Hematopoietic multipotent progenitor cell treated with erythropoietin and hydrocortisone succinate and interleukin-3 and kit ligand, for 15 days (in vitro differentiated cells): ENCODE results near the gene ADCY5.

Experiments
- DNase-seq: peaks from one replicate; pipeline ENCODE4 v3.0.0-alpha.2; 2015; ENCODE audit warnings: low spot score

The ADCY5 gene

DNA sequence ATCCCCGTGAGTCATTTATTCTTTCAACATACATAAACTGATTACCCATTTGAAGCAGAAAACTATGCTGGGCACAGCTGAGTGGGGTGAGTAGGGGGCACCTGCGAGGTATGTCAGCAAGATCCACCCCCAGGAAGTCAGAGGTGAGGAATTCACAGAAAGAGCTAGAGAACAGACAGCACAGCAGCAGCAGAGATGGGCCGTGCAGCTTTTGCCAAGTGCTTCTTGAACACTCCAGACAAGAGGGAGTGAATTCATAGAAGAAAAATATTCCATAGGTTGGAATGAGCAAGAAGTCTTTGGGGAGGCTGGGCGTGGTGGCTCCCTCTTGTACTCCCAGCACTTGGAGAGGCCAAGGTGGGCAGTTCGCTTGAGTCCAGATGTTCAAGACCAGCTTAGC lies 9.4 kb upstream of the ADCY5 start:
- DNase-seq = no peak

DNA sequence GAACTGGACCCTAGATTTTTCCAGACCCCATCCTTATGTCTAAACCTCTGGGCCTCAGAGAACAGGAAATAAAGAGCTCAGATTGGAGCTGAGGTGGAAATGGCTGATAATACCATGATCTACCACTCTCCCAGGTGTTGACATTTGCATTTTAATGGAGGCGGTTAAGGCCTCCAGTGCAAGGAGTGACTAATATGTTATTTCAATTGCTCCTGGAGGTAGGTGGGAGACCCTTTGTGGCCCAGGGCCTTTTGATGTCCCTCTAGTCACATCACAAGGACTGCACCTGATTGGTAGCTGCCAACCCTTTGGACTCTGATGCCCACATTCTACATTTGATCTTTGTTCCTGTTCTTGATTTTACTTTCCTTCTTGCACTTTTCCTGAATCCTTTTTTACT lies 9.0 kb upstream of the ADCY5 start:
- no peak for DNase-seq

DNA sequence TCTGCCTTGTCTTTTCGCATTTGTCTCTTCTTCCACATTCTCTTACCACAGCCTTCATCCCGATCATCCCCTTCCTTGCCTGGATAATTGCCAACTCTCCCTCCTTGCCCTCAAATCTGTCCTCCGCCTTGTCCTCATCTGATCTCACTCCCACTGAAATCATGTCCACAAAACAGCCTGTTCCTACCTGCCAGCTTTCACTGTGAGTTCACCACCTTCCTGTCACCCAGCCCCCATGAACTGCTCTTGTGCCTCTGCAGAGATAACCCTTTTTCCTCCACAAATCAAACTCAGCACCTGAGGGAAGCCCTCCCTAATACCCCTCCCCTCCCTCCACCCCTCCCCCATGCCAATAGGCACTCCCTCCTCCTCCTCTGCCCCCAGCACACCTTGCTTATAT lies 4.8 kb upstream of the ADCY5 start:
- DNase-seq = no peak

DNA sequence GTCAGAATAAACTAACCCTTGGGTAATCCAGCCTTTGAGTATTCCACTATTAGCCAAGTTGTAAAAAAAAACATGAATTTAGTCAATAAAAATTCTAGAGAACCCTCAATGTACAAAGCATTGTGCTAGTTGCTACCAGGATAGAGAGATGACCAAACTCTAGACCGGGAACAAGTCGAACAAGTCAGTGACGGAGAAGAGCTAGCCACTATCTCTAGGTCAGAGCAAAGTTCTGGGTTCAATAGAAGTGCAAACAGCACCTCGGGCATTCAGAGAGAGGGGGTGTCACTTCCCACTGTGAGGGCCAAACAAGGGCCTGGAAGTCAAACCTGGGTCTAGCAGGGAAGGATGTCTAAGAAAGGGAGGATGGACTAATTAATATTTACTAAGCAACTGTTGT lies 2.3 kb upstream of the ADCY5 start:
- DNase-seq = no peak

DNA sequence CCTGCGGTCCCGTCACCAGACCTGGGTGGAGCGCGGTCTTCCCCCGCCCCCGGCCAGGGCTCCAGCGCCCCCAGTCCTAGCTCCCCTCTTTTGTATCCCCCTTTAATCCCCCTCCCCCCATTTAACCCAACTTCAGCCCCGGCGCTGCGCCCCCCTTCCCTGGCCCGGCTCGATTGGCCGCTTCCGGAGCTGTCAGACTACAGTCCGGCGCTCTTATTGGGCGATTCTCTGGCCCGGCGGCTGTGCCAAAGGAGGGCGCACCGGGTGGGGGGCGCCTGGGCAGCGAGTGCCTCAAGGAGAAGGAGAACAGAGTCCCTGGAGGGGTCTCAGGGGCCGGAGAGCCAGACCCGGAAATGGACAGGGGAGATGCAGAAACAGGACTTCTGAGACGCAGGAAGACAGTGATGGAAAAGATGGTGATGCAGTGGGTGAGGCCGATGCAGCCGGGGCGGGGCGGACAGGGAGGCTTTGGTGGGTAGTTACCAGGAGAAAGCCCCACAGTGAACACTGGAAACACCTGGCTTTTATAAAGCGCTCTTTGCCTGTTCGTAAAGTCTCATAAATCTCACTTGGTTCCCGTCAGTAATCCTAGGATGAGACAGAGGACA lies 1.2 kb upstream of the ADCY5 start:
- no peak for DNase-seq

DNA sequence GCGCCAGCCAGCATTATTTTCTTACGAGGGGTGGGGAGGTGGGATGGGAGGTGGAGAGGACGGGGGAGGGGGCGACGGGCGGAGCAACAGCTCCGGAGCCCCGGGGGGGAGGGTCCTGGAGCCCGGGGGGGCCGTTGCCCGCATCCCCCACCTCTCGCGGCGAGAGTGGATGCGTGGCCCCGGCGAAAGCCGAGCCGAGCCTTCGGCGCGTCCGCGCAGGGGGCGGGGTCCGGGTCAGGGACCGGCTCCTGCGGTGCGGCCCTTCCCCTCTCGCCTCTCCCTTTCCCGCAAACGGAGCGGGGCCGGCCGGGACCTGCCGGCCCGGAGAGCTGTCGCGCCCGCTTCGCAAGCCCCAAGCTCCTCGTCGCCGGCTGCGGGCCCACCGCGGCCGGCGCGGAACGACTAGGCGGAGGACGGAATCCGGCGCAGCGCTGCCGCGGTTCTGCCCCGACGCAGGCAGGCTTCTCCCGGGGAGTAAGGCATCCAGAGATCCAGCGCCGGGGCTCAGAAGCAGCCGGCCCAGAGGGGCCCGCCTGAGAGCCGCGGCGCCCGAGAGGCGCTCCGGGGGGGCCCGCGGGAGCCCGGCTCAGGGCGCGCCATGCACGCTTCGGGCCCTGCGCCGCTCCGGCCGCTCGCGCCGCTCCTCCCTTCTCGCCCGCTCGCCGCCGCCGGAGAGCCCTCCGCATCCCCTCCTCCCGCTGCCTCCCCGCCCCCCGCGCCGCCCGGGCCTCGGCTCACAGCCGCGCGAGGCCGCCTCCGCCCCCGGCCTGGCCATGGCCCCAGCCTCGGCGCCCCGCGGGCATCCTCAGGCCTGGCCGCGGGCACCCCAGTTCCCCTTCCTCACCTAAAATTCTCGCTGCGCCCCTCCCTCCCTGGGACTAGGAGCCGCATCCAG lies 459 bp upstream of the ADCY5 start:
- DNase-seq = no peak

DNA sequence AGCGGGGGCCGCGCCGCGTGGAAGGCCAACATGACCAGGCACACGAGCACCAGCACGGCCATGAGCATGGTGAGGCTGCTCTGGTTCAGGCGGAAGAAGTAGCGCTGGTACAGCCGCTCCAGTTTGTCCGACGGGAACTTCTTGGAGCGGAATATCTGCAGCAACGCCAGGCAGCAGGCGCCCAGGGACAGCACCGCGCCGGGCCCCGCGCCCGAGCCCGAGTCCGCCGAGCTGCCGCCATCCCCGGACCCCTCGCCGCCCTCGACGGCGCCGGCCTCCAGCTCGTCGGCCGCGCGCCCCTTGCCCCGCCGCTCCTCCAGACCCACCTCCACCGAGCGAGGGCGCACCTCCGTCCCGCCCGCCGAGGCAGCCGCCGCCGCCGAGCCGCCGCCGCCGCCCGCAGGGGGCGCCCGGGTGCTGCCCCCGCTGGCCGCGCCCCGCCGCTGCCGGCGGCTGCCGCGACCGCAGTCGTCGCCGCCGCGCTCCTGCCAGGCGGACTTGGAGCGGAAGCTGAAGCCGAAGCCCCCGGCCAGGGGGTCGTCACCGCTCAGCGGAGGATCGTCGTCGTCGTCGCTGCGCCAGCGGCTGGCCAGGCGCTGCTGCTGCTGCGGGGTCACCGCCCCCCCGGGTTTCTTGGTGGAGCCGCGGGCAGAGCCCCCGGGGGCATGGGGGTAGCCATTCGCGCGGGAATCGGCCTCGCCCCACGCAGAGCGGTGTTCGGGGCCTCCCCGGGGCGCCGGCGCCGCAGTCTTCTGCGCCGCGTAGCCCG lies 957 bp downstream of the ADCY5 start:
- peak; percentile 33 for DNase-seq

DNA sequence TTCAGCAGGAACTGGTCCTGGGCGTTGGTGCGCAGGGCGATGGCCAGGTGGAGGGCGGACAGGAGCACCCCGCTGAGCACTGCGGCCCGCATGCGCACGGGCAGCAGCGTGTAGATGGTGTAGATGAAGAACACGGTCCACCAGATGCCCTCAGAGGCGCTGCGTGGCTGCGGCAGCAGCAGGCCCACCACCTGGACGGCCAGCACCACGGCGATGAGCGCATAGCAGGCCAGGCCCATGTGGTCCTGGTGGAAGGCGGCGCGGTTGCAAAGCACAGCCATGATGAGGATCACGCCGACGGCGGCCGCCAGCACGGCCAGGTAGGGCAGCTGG lies 1.5 kb downstream of the ADCY5 start:
- no peak for DNase-seq

DNA sequence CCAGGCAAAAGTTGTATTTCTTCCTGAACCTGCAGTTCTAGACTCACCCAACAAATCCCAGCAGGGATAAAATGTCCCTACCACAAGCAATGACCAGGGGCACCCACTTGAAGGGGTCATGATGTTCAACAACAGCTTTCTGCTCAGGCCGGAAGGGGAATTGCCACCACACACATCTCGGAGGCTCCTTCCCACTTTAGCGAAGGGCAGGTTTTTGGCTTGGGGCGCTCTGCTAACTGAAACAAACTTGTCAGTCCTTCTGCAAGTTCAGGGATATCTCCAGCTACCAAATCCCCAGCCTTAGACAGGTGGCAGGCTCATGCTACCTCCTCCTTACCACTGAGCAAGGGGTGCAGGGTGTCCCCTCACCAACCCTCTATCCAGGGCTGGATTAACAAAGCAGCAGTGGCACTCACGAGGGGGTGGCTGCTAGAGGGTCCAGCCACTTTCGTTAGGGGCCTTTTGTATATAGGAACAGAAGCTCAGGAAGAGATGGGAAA lies 2.2 kb downstream of the ADCY5 start:
- no peak for DNase-seq

DNA sequence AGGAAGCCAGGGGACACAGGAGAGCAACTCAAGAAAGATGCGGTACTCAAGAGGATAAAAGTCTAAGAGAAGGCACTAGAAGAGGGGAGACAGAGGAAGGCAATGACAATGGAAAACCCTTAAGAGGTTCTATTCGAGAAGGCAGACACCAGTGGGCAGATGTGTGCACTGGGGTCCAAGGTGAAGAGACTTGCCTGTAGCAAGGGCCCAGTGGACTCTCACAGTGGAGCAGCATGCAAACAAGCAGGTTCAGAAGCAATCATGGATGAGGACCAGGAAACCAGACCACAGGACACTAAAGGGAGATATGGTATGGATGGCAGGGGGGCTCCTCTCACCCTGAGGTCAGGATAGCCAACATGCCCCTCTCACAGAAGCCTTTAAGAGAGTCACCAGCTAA lies 2.7 kb downstream of the ADCY5 start:
- DNase-seq = no peak

DNA sequence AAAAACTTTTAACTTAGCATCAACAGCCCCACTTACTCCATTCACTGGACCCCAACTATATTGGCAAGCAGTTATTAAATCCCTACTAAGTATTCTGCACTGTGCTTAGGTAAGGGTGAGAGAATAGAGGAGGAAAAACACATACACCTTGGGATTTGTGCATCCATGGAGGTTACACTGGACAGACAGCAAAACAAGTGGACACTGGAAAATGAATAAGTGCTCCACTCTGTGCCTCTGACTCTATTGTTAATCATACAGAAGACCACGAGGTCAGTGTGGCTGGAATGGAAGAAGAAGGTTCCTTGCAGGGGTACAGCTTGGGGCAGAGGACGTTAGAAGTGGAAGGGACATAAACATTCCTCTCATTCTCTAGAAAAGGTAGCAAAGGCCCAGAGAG lies 3.2 kb downstream of the ADCY5 start:
- DNase-seq = no peak

DNA sequence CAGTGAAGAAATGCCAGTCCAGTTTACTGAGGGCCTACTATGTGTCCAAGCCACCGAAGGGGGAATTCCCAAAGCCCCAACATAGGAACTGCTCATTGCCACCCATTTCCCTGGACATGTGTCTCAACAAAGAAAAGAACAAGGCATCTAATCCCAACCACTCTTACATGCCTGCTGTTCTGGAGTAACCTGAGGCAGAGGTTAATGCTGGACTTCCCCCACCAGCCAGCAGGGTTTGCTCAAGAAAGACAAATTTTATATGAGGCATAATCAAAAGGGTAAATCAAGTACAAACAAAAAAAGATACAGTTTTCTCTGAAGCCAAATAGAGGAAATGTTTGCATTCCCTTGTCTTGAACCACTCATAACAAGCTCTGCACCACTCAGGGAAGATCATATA lies 4.1 kb downstream of the ADCY5 start:
- DNase-seq = no peak

DNA sequence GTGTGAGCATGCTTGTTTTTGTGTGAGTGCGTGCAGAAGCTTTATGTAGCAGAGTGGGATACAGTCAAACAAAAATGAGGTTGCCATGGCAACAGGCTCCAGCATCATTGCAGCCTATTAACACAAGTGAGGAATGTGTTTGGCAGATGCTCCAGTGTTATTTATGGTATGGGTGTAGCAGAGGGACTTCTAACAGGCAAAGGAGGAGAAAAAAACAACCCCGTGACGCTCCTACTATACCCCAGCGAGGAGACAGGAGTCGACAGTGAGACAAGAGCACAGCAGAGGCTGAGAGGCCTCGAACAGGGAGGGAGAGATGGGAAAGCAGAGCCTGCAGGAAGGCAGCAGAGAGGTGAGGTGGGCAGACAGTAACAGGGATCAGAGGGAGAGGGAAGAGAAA lies 4.9 kb downstream of the ADCY5 start:
- no peak for DNase-seq

DNA sequence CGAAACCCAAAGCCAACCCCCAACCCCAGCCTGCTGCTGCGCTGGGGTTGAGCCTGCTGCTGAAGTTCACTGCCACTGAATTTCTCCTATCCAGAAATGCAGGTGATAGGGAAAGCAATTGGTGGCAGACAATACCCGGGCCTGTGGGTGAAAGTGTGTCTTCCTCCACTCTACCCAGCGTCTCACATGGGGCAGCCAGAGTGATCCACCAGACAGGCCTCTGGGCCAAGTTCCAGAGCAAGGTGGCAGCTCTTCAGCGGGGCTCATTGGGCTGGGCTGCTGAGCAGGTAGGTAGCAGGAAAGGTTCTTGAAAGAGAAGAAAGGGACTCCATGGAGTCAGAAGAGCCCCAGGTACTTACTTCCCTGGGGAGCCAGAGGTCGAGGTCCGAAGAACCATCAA lies 6.0 kb downstream of the ADCY5 start:
- no peak for DNase-seq

DNA sequence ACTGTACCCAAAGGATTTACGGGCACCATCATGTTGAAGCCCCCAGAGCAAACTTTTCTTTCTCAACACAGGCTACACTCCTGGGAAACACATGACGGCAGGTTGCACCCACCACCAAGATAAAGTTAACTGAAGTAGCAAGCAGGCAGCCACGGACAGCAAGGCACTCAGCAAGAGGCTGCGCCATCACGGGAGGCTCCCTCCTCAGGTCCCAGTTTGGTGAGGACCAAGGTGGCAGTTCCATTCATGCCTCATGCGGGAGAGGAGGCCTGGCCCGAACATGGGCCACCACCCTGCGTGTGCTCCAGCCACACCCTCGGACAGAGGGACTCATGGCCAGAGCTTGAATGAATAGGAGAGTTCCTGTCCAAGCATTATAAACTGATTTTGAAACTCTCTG lies 6.8 kb downstream of the ADCY5 start:
- no peak for DNase-seq

DNA sequence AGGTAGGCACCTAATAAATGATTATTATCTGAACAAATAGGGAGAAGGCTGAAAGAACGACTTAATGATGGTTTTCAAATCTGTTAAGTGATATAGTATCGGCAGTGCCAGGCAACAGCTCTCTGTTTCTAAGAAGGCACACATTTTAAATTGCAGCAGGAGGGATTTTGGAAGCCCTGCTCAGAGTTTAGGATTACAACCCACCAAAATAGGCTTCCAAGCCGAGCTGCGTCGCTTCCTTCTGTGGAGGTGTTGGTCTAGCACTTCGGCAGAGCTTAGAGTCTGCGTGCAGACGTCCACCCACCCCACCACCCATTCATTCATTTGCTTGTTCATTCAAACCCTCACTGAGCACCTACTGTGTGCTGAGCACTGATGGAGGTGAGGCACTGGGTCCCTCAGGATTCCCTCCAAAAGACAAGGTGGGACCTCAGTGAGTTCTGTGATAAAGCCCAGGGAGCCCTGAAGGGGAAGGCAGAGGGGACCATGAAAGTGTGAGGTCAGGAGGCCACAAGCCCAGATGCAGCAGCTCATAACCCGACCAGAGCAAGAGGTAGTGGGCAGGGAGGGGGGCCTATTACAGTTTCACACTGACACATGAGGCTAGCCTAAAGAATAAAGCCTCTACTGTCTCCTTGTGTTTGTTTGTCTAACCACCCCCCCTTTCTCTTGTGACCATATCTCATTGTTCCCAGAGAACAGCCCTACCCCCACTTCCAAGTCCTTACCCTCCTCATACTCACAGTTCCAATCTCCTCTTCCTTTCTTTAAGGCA lies 8.9 kb downstream of the ADCY5 start:
- no peak for DNase-seq

DNA sequence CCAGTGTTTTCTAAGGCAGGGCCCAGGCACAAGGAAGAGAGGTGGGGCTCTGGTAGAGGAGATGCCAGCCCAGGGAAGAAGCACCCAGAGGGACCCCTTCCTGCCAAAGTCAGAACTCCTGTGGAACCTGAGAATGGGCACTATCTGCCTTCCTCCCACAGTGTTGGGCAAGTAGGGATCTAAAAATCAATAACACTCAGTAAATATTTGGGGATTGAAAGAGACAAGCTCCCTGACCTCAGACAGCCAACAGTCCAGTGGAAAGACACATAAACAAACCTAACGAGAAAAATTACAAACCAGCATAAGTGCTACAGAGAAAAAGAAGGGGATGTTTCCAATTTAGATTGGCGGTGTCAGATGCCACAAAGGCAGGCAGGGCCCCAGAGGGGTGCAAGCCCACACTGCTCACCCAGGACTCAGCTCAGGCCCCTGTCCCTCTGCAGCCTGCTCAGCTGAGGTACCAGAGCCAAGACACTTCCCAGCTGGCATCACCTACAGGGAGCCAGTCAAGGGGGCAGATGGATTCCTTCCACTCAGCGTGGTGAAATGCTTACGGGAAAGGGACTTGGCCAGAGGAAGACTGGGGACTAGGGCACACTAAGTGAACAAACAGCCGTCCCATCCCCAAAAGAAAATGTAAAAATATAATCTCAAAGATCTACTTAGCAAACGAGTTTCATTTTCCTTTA lies 15.9 kb downstream of the ADCY5 start:
- DNase-seq = no peak

DNA sequence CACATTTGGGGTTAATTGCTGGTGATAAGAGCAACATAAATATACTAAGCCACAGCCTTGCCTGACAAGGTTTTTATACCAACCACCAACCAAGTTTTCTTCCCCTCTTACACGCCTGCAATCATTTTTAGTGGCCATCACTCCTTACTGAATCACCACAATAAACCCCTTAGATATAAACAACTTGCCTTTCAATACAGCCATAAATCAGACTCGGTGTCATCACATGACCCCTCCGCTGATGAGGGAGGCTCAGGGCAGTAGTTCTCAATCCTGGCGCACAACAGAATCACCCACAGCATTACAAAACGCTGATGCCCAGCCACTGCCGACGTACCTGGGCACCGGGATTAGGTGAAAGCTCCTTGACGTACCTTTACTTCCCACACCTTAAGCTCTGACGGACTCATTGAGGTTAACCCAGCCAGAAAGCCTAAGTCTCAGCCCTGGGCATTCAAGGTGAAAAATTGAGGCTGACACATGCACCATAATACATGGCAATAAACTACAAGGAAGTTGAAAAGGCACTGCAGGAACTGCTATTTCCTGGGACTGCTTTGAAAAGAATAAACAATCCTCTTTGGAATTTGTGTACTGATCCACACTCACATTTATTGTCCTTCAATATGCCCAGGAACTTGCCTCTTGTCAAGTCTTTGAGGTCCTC lies 17.1 kb downstream of the ADCY5 start:
- no peak for DNase-seq

DNA sequence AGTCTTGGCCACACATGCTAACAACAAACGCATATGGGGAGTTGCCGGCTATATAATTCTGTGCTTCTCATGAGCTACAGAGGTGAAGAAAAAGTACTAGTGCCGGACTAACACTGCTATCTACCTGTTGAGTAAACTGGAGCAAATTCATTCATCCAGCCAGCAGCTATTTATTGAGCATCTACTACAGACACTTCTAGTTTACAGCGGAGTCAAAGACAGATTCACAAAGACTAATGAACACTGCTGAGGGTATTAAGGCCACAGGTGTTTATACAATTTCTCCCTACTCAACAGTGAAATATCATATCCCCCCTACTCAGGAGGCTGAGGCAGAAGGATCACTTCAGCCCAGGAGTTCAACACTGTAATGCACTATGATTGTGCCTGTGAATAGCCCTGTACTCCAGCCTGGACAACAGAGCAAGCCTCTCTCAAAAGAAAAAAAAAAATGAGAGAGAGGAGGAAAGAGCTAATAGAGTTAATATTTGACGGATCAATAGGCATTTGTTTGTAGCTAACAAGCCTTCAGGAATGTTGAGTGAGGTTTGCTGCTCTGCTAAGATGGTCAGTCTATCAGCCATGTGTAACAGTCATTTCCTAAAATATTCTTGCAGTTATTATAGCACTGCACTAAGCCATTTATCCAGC lies 17.8 kb downstream of the ADCY5 start:
- no peak for DNase-seq

DNA sequence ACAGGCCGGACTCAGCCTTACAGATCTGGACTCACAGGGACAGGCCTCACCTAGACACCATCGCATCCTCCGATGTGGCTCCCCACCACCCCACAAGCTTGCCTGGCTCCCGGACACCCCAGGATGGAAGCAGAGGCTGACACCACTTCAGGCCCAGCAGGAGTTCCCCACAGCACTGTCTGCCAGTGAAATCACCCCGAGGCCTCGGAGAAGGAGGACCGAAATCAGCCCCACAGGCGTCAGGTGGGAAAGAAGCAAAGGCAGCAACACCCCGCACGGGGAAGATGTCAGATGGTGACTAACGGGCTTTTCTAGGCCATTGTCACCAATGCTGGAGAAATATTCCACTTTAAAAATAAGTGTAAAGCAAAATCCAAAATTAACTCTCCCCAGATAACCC lies 18.6 kb downstream of the ADCY5 start:
- DNase-seq = no peak
